GM18507 (cell line): ENCODE data around the gene BMERB1.
"Not testable (repeated sequence)": the region's sequence is repeated elsewhere in the genome, so short reads cannot be mapped to it uniquely, and the experiment has no call there.

ENCODE experiments used
- DNase-seq: peaks from one replicate; pipeline ENCODE4 v3.0.0; 2011; ENCODE audit warnings: low read depth; ENCODE audit not compliant: insufficient read length; ENCODE audit errors: extremely low spot score
- FAIRE-seq: peaks from 2 replicates; lab custom pipeline; 2011; peaks lifted over from hg19 to GRCh38; lab: Jason Lieb, UNC

BMERB1 gene

DNA sequence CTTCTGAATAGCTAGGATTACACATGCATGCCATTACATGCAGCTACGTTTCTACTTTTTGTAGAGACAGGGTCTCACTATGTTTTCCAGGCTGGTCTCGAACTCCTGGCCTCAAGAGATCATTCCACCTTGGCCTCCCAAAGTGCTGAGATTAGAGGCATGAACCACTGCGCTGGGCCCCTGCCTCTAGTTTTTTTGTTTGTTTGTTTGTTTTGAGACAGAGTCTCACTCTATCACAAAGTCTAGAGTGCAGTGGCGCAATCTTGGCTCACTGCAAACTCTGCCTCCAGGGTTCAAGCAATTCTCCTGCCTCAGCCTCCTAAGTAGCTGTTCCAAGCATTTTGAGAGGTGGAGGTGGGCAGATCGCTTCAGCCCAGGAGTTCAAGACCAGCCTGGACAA, 12.7 kb upstream of the BMERB1 start:
- not testable (repeated sequence) for DNase-seq, FAIRE-seq

DNA sequence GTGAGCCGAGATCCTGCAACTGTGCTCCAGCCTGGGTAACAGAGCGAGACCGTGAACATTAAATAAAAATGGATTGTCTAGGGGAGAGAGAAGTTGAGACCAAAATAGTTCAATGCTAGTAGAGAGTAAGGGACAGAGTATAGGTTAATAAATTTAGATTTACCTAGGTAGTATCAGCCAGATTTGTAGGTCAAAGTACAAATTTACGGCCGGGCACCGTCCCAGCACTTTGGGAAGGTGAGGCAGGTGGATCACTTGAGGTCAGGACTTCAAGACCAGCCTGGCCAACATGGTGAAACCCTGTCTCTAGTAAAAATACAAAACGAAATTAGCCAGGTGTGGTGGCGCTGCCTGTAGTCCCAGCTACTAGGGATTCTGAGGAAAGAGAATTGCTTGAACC, 12.2 kb upstream of the BMERB1 start:
- no peak for DNase-seq
- no peak for FAIRE-seq

DNA sequence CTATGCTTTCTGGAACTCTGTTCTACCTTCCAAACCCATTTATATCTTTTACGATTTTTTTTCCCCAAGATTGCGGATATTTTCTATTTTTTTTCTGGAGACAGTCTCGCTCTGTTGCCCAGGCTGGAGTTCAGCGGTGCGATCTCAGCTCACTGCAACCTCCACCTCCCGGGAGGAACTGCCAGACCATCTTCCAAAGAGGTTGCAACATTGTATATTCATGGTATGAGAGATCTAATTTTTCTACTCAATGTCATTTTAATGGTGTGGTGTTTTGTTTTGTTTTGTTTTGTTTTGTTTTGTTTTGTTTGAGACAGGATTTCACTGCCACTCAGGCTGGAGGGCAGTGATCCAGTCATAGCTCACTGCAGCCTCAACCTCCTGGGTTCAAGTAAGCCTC, 8.5 kb upstream of the BMERB1 start:
- FAIRE-seq: no peak
- no peak for DNase-seq

DNA sequence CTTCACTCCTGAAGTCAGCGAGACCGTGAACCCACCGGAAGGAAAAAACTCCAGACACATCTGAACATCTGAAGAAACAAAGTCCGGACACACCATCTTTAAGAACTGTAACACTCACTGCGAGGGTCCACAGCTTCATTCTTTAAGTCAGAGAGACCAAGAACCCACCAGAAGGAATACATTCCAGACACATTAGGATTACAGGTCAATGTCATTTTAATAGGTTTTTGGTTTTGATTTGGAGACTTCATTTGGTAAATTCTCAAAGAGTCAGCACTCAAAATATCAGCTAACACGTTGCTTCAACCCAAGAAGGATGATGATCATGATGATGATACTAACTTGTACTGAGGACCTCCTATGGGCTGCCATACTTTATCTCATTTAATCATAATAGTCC, 7.6 kb upstream of the BMERB1 start:
- FAIRE-seq: no peak
- no peak for DNase-seq

DNA sequence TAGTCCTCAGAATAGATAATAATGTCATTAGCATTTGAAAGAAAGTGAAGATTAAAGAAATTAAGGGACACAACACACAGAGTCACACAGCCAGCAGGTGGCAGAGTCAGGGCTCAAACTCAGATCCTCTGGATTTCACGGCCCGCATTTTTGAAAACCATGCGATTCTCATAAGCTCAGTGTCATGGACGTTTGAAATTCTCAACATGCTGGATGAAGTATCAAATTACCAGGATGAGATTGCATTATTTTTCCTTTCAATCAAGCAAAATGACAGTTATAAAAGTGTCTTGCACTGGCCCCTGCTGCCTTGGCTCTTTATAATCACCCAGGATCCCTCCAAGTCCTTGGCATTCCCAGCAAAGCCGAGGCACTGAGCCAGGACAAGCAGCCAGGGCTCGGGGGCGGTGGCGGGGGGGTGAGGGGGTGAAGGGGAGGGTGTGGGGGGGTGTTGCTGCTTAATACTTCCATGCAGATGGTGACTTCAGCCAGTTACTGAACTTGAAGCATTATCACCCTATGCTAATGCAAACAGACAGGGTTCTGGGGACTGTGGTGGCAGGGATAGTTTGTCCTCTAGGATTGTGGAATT, 6.6 kb upstream of the BMERB1 start:
- DNase-seq (no peak), FAIRE-seq (peak; percentile 51)

DNA sequence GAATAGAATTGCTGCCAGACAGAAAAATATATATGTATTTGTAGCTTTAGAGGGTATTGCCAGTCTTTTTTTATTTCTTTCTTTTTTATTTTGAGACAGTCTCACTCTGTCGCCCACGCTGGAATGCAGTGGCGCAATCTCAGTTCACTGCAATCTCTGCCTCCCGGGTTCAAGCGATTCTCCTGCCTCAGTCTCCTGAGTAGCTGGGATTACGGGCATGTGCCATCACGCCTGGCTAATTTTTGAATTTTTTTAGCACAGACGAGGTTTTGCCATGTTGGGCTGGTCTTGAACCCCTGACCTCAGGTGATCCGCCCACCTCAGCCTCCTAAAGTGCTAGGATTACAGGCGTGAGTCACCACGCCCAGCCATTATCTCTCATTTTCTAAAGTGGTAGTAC, 3.5 kb upstream of the BMERB1 start:
- not testable (repeated sequence) for FAIRE-seq, DNase-seq

DNA sequence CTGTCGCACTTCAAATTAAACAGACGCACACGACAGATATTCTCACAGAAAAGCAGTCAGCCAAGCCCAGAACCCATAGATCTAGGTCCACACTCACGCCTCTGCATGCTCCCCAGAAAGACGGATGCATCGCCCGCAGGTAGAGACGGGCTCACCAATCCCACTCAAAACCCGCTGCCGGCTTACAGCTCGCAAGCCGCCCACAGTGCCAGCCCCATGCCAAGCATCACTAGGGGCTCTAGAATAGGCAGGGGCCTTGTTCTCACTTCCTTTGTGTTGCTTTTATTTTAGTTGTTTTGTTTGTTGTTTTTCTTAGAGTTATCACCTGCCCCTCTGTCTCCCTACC, 336 bp upstream of the BMERB1 start:
- DNase-seq: no peak
- FAIRE-seq: no peak

DNA sequence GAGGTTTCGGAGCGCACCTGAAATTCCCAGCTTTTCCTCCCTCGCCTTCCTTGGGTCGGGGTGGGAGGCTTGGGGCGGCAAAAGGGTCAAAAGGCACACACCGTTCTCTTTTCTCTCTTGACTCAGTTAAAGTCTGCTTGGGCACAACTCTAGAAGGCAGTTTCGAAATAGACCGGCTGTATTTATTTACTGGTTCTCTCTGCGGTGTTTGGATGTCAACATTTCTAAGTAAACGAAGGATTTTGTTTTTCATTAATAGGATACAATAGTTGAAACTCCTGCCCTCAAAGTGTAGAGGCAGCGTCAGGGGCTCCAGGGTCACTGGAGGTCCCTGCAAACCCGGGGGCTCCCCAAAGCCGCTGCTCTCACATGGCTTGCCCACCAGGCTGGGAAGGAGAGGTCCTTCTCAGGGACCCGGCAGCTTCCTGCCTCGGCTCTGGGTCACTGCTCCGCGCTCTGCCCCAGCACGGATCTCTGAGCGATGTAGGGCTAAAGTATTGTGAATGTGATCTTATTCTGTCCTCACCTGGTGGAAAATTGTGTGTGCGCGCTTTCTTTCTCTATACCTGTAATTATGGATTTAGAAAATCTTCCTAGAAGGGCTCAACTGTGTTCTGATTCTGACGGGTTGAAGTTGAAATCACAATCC, 952 bp downstream of the BMERB1 start:
- no peak for DNase-seq
- no peak for FAIRE-seq

DNA sequence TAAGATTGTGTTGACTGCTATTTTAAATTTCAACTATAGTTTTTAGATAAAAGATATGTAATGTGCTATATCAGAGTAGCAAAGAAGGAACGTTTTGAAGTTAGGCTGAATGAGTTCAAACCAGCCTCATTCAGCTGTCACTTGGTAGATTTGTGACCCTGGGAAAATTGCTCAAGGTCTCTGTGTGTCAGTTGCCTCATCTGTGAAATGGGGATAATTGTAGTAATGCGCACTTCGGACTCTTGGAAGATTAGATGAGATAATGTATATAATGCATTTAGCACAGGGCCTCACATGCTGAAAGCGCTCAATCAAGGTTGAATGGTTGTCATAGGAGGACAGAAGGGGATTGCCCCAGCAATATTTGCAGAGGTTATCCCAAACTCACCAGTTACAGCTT, 4.7 kb downstream of the BMERB1 start:
- no peak for DNase-seq
- no peak for FAIRE-seq

DNA sequence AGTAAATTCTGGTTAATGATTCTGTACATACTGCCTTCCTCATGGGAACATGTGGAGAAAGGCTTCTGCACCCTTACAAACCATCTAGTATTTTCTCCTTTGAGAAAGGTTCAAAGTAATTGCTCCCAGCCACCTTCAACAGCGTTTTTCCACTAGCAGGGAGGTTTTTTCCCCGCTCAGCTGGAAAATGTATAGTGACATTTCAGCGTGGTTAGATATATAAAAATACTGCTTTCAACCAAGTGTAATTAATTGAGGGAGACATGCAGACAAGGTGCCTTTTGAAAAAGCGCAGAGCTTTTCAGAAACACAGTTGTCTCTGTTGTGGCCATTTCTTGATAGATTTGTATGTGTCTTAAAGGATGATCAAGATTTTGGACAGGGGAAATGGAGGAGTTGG, 5.1 kb downstream of the BMERB1 start:
- no peak for FAIRE-seq
- no peak for DNase-seq

DNA sequence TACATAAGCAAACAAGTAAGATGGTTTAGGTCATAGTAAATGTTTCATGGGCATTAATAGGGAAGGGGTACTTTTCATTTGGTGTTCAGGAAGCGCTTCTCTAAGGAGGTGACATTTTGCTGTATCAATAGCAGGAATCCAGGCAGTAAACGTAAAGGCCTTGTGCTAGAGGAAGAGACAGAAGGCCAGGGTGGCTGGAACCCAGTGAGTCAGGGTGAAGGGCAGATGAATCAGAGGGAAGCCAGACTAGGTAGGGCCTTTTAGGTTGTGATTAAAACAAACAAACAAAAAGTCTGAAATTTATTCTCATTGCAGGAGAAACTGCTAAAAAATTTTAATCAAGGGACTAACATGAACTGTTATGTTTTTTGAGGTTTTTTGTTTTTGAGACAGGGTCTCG, 6.5 kb downstream of the BMERB1 start:
- FAIRE-seq (no peak), DNase-seq (no peak)

DNA sequence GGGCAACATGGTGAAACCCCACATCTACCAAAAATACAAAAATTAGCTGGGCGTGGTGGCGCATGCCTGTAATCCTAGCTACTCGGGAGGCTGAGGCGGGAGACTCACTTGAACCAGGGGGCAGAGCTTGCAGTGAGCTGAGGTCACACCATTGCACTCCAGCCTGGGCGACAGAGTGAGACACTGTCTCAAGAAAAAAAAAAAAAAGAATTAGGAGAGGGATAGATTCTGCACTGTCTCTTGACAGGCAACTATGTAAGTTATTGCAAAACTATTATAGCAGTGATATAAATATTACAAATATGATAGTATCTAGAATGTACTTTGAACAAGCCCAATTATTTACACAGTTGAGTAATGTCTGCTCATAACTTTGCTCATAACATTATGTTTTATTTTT, 7.8 kb downstream of the BMERB1 start:
- DNase-seq, FAIRE-seq: not testable (repeated sequence)

DNA sequence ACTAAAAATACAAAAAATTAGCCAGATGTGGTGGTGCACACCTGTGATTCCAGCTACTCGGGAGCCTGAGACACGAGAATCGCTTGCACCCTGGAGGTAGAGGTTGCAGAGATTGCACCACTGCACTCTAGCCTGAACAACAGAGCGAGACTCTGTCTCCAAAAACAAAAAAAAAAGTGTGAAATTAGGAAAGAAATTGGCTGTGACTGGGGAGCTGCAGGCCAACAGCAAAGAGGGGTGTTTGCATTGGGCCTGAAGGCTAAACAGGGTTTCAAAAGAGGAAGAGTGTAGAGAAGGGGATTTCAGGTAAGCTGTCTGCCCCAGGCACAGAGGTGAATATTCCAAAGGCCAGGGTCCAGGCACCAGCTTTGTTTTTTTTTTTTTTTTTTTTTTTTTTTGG, 9.4 kb downstream of the BMERB1 start:
- DNase-seq (no peak), FAIRE-seq (no peak)

DNA sequence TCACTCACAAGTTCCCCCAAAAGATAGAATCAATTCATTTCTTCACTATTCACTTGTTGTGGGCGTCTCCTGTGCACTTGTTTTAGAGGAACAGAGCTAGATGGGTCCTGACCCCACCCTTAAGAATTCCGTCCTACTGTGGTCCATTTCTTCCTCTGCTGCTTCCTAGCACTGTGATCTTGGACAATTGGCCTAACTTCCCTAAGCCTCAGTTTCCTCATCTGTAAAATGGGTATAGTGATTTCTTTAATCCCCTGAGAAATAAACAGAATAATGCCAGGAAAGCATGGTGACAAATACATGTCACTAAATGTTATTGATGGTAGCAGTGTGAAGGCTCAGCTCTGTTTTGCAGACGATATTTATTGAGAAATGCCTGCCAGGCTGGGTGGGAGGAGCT, 9.9 kb downstream of the BMERB1 start:
- DNase-seq: no peak
- FAIRE-seq: no peak

DNA sequence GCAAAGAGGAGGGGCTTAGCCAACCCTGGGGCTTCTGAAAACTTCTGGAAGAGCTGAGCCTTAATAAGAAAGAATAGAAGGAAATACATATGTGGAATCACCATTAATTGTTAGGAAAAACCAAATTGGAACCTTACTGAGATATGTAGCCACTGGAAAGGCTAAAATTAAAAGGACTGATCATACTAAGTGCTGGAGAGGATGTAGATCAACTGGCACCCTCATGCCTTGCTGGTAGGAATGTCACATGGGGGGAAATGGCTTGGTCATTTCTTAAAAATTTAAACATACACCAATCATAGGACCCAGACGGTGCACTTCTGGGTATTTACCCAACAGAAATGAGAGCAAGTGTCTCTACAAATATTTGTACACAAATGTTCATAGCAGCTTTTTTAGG, 11.1 kb downstream of the BMERB1 start:
- no peak for DNase-seq
- FAIRE-seq: no peak

DNA sequence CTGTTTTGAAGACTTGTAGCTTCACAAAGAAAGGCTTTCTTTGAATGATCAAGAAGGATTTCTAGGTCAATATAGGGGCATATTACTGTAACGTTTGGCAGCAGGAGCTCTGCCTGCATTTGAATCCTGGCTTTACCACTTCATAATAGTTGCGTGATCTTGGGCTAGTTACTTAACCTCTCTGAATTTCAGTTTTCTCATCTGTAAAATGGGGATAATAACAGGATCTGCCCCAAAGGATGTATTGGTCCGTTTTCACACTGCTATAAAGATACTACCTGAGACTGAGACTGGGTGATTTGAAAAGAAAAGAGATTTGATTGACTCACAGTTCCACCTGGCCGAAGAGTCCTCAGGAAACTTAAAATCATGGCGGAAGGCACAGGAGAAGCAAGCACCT, 12.5 kb downstream of the BMERB1 start:
- no peak for DNase-seq
- no peak for FAIRE-seq

DNA sequence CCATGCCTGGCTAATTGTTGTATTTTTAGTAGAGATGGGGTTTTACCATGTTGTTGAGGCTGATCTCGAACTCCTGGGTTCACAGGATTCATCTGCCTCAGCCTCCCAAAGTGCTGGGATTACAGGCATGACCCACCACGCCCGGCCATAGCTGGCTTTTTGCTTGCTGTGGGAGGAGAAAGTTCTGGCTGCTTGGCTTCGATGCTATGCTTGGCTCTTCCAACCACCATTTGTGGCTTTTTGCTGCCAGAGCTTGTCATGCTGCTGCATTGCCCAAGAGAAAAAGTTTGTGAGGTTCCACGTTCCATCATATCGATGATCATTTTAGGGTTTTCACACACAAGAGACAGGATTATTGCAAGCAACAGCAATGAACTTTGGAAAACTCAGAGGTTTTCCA, 16.2 kb downstream of the BMERB1 start:
- FAIRE-seq: no peak
- no peak for DNase-seq

DNA sequence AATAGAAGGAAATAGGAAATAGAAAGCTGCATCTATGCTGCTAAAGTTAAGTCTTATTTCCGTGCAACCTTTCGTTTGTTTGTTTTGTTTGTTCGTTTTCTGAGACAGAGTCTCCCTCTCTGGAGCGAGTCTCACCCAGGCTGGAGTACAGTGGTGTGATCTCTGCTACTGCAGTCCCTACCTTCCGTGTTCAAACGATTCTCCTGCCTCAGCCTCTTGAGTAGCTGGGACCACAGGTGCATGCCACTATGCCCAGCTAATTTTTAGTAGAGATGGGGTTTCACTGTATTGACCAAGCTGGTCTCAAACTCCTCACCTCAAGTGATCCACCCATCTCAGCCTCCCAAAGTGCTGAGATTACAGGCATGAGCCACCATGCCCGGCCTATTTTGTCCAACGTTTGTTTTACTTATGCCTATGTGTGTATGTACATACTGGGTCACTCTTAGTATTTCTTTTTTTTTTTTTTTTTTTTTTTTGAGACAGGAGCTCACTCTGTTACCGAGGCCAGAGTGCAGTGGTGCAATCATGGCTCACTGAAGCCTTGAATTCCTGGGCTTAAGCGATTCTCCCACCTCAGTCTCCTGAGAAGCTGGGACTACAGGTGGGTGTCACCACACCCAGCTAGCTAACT, 16.8 kb downstream of the BMERB1 start:
- FAIRE-seq: no peak
- DNase-seq: no peak

DNA sequence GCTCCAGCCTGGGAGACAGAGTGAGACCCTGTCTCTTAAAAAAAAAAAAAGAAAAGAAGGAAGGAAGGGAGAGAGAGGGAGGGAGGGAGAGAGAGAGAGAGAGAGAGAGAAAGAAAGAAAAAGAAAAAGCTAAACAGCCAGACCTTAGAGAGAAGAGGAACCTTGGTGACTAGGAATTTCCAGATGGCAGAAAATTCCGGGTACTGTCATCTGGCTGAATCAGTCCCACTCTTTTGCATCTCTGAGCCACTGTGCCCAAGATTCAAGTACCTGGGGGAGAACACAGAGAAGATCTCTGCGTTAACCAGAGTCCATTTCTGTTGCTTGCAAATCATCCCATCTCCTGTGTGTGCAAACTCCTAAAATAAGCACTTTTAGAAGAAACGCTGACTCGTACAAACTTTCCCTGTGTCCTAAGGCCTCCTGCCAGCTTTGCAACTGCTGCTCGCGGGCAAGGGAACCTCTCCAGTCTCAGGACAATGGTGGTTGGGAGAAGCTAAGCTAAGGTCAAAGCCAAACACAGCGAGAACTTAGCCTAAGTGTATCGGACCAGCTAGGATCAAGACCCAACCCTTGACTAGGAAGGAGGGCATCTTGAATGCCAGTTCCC, 18.0 kb downstream of the BMERB1 start:
- FAIRE-seq: no peak
- DNase-seq: no peak

DNA sequence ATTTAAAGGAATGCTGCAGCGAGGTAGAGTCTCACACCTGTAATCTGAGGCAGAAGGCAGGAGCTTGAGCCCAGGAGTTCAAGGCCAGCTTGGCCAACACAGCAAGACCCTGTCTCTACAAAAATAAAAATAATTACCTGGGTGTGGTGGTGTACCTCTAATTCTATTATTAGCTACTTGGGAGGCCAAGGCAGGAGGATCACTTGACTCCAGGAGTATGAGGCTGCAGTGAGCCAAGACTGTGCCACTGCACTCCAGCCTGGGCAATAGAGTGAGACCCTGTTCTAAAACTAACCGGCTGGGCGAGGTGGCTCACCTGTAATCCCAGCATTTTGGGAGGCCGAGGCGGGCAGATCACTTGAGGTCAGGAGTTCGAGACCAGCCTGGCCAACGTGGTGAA, 18.9 kb downstream of the BMERB1 start:
- FAIRE-seq, DNase-seq: not testable (repeated sequence)

DNA sequence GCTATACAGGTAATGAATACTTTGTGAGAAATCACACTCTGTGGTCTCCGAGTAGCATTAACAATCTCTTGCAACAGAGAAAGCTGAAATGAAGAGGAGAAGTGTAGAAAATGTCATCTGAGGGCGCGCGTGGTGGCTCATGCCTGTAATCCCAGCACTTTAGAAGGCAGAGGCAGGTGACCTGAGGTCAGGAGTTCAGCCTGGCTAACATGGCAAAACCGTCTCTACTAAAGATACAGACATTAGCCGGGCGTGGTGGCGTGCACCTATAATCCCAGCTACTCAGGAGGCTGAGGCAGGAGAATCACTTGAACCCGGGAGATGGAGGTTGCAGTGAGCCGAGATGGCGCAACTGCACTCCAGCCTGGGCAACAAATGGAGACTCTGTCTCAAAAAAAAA, 20.5 kb downstream of the BMERB1 start:
- not testable (repeated sequence) for DNase-seq, FAIRE-seq
